Naive thymus-derived CD4-positive, alpha-beta T cell (primary cell): Measurements from ENCODE around the gene DOCK3. TPM values are rescaled to one million over a fixed set of nuclear protein-coding genes. Genes with fewer than 3 reads are reported as not detected.
"Not testable (repeated sequence)": the region's sequence is repeated elsewhere in the genome, so short reads cannot be mapped to it uniquely, and the experiment has no call there.

Experiments
- ATAC-seq: fragments of 150-1000 bp; cut with Tn5 transposase; 2 replicates; pipeline ENCODE4 v1.10.0; 2021; ENCODE audit warnings: mild to moderate bottlenecking, moderate library complexity
- CTCF ChIA-PET: fragments of 350-600 bp; sonication (Branson Sonifier 250); formaldehyde crosslinking; loops from one replicate; lab custom pipeline; 2021; ENCODE audit warnings: antibody characterized with exemption; lab: Charles Lee
- POLR2A ChIA-PET: fragments of 350-600 bp; sonication (Branson Sonifier 250); formaldehyde crosslinking; loops from one replicate; lab custom pipeline; 2021; ENCODE audit warnings: antibody characterized with exemption, inconsistent platforms; lab: Charles Lee
- DNase-seq, 9 donors: peaks; one replicate each; pipeline versions ENCODE4 v3.0.0 to v3.0.0-alpha.2; 2020 to 2022; ENCODE audit warnings: mixed read lengths in 1 of 9
- H3K27ac ChIP-seq: one replicate; pipeline ENCODE4 v1.7.0; 2013; ENCODE audit warnings: mild to moderate bottlenecking, low read depth, low read length, moderate library complexity
- H3K27me3 ChIP-seq, 2 donors: one replicate each; pipeline ENCODE4 v1.7.0; 2013; ENCODE audit warnings: low read length in 2 of 2, mild to moderate bottlenecking in 2 of 2, moderate library complexity in 2 of 2; ENCODE audit not compliant: control insufficient read depth in 2 of 2, insufficient read depth in 2 of 2
- H3K36me3 ChIP-seq, 3 experiments: 1 replicate in 2 of 3; 2 replicates in 1 of 3; pipeline ENCODE4 v1.7.0; 2013; ENCODE audit warnings: low read length in 3 of 3, mild to moderate bottlenecking in 3 of 3, moderate library complexity in 1 of 3; ENCODE audit not compliant: insufficient read depth in 3 of 3, control insufficient read depth in 2 of 3
- H3K4me1 ChIP-seq, 2 donors: one replicate each; pipeline ENCODE4 v1.7.0; 2013; ENCODE audit warnings: low read length in 2 of 2, mild to moderate bottlenecking in 2 of 2, moderate library complexity in 1 of 2; ENCODE audit not compliant: control insufficient read depth in 2 of 2, insufficient read depth in 2 of 2
- H3K4me3 ChIP-seq: 2 replicates; pipeline ENCODE4 v1.7.0; 2013; ENCODE audit warnings: mild to moderate bottlenecking, low read length
- H3K9me3 ChIP-seq, 3 experiments: 1 replicate in 2 of 3; 2 replicates in 1 of 3; pipeline ENCODE4 v1.7.0; 2013; ENCODE audit warnings: low read length in 3 of 3; ENCODE audit not compliant: control insufficient read depth in 2 of 3
- H3K27ac Mint-ChIP-seq, 9 donors: one replicate each; pipeline ENCODE4 v1.8.0; 2020 to 2022; ENCODE audit warnings: mixed read lengths in 9 of 9, mild to moderate bottlenecking in 8 of 9, moderate library complexity in 5 of 9, inconsistent platforms in 2 of 9
- H3K27me3 Mint-ChIP-seq, 5 donors: one replicate each; pipeline ENCODE4 v1.8.0; 2021 to 2022; ENCODE audit warnings: mixed read lengths in 5 of 5, mild to moderate bottlenecking in 1 of 5
- H3K36me3 Mint-ChIP-seq, 5 donors: one replicate each; pipeline ENCODE4 v1.8.0; 2020 to 2022; ENCODE audit warnings: mixed read lengths in 5 of 5, mild to moderate bottlenecking in 3 of 5, inconsistent platforms in 1 of 5
- H3K4me1 Mint-ChIP-seq, 7 donors: one replicate each; pipeline ENCODE4 v1.8.0; 2020 to 2022; ENCODE audit warnings: mixed read lengths in 7 of 7, mild to moderate bottlenecking in 3 of 7, inconsistent platforms in 1 of 7
- H3K4me3 Mint-ChIP-seq, 10 donors: one replicate each; pipeline ENCODE4 v1.8.0; 2020 to 2022; ENCODE audit warnings: mild to moderate bottlenecking in 10 of 10, mixed read lengths in 10 of 10, moderate library complexity in 6 of 10, inconsistent platforms in 2 of 10
- H3K9me3 Mint-ChIP-seq, 11 donors: one replicate each; pipeline ENCODE4 v1.8.0; 2020 to 2022; ENCODE audit warnings: mixed read lengths in 11 of 11, mild to moderate bottlenecking in 4 of 11, inconsistent platforms in 1 of 11, moderate library complexity in 1 of 11
- intact Hi-C, 2 donors: fragments of 100-400 bp; cut with micrococcal nuclease; formaldehyde crosslinking; loops; one replicate each; pipeline ENCODE4 v1.15.1; 2023
- polyA plus RNA-seq, 2 donors: library from polyadenylated mRNA; unstranded; fragments of 300-500 nt; fragmentation: Illumina TruSeq; gene quantifications; one replicate each; pipeline ENCODE4 v1.2.3, GENCODE V29; 2021
- total RNA-seq, 6 experiments: library from RNA in 5 of 6; stranded (reverse) in 5 of 6; gene quantifications; 1 replicate in 5 of 6; 2 replicates in 1 of 6; pipeline ENCODE4 v1.2.3 and lab custom pipeline; 2021 to 2026

The DOCK3 gene
- total and polyA plus RNA-seq, 7 experiments from 2014 or later = 0.19 to 2.9 (median 1.5) TPM

DNA sequence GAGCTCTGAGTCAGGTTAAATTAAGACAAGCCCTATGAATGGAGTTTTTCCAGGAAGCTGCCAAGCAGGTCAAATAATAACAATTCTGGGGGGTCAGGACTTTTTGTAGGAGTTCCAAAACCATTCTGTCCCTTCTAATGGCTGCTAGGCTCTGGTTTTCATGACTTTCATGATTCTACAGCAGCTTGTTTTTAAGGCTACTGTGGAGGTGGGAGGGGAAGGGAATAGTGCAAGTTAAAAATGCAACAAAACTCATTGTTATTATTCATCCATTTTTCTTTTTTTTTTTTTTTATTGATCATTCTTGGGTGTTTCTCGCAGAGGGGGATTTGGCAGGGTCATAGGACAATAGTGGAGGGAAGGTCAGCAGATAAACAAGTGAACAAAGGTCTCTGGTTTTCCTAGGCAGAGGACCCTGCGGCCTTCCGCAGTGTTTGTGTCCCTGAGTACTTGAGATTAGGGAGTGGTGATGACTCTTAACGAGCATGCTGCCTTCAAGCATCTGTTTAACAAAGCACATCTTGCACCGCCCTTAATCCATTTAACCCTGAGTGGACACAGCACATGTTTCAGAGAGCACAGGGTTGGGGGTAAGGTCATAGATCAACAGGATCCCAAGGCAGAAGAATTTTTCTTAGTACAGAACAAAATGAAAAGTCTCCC is 633.3 kb downstream of the DOCK3 start:
- POLR2A ChIA-PET, H3K27ac Mint-ChIP-seq, DNase-seq, H3K27me3 ChIP-seq, H3K36me3 ChIP-seq, ATAC-seq, H3K27ac ChIP-seq, intact Hi-C loops, H3K4me3 Mint-ChIP-seq, H3K9me3 ChIP-seq, H3K27me3 Mint-ChIP-seq, H3K4me1 ChIP-seq, H3K4me3 ChIP-seq: not testable (repeated sequence)
- H3K4me1 Mint-ChIP-seq = peaks cover 0 to 10% (median 1%) of the 10 kb centered on the region in 7 donors
- H3K9me3 Mint-ChIP-seq = peaks cover 3 to 26% (median 9%) of the 10 kb centered on the region in 11 donors
- CTCF ChIA-PET = interaction anchor here (0.7 to 1.0 kb wide), 2 partner anchors 10 to 11 kb away, joined by 3 read pairs; no protein-coding TSS in a partner anchor
- H3K36me3 Mint-ChIP-seq = peaks cover 3 to 21% (median 12%) of the 10 kb centered on the region in 5 donors

DNA sequence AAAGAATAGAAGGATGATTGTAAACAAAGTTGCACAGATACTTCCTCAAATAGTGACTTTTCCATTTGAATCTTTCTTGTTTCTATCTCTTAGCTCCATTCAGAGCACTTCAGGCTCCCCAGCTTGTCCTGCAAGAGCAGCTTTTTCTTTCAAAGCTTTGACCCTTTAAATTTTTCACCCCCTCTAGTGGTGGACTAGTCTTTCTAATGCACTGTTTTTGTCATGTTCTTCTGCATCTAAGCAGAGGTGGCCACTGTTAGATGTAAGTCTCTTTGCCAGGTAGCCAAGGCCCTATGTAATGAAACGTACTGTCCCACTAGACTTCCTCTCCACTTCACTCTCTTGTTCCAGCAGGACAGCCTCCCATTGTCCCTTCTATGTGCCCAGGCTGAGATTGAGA is 636.3 kb downstream of the DOCK3 start:
- CTCF ChIA-PET = interaction anchor here (0.7 to 2.7 kb wide), 6 partner anchors 8 to 695 kb away, joined by 3 to 23 read pairs (median 5); no protein-coding TSS in a partner anchor

DNA sequence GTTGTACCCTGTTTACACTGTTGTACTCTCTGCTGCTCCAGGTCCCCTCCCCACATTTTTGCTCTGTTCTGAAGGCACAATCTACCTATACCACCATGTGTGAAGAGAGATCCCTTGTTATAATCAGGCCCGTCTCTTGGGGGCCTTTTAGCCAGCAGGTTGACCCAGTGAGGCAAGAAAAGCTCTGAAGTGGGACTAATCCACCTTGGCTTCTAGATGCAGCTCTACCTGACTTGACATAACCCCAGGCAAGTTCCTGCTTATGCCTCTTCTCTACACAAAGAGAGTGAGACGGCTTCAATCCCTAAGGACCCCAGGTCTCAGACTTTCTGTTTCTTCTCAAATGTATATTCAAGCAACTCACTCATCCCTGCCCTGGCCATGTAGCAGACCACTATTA is 653.5 kb downstream of the DOCK3 start:
- Mint-ChIP-seq H3K36me3 (peaks cover 0 to 4% (median 0%) of the 10 kb centered on the region in 5 donors), H3K9me3 (peaks cover 0 to 9% (median 2%) of the 10 kb centered on the region in 11 donors), H3K4me3 (no peak overlapping the region), H3K4me1 (peaks cover 0 to 1% (median 0%) of the 10 kb centered on the region in 7 donors), H3K27me3 (peaks cover 0 to 7% (median 0%) of the 10 kb centered on the region in 5 donors), H3K27ac (no peak overlapping the region)
- Histone ChIP-seq H3K27me3 (no peaks in the 10 kb centered on the region), H3K4me3 (no peak overlapping the region), H3K27ac (no peak overlapping the region), H3K36me3 (no peaks in the 10 kb centered on the region), H3K9me3 (no peaks in the 10 kb centered on the region), H3K4me1 (no peaks in the 10 kb centered on the region)
- DNase-seq = no peak
- POLR2A ChIA-PET = no interaction called here
- CTCF ChIA-PET = no interaction called here
- ATAC-seq = no peak
- intact Hi-C loops = no loop called here

More for the DNA sequence above, 636.3 kb downstream of the DOCK3 start:
- intact Hi-C loops = loop anchor here (1.0 to 5.0 kb wide), 4 partner anchors 42 to 694 kb away; partner anchors contain the start of gene MAPKAPK3 (in 1 of the 2)
- no peak overlapping the region for H3K4me3 ChIP-seq
- peak in 7 of 9 donors; percentile 4 to 53 (median 39) for DNase-seq
- no peaks in the 10 kb centered on the region for H3K27me3 Mint-ChIP-seq
- POLR2A ChIA-PET = interaction anchor here (0.6 kb wide), 1 partner anchor 308 kb away, joined by 3 read pairs; no protein-coding TSS in a partner anchor
- ATAC-seq = peak; percentile 32
- peaks cover 0 to 4% (median 0%) of the 10 kb centered on the region in 3 experiments for H3K9me3 ChIP-seq
- H3K4me3 Mint-ChIP-seq = no peak overlapping the region
- peaks cover 0 to 15% (median 7%) of the 10 kb centered on the region in 11 donors for H3K9me3 Mint-ChIP-seq
- H3K27ac ChIP-seq = no peak overlapping the region
- H3K36me3 ChIP-seq = no peaks in the 10 kb centered on the region
- H3K4me1 Mint-ChIP-seq = peaks cover 0 to 10% (median 0%) of the 10 kb centered on the region in 7 donors
- H3K36me3 Mint-ChIP-seq = peaks cover 0 to 12% (median 6%) of the 10 kb centered on the region in 5 donors
- peaks cover 0 to 7% of the 10 kb centered on the region in 2 donors for H3K27me3 ChIP-seq
- H3K27ac Mint-ChIP-seq = no peak overlapping the region
- no peaks in the 10 kb centered on the region for H3K4me1 ChIP-seq

DNA sequence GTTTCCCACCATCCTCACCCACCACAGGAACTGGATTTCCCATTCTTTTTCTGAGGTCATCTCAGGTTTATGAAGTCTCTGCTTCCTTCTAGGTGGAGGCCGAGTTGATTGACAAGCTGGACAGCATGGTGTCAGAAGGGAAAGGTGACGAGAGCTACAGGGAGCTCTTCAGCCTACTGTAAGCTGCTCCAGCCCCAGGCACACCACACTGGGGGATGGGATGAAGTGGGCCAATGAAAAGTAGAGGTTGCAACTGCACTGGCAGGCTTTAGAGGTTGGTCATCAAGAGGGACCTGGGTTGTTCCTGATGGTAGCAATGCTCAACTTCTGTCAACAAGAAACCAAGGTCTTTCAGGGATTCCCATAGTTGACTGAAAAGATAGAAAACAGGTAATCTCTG is 655.3 kb downstream of the DOCK3 start:
- H3K36me3 ChIP-seq = no peaks in the 10 kb centered on the region
- Mint-ChIP-seq H3K9me3 (peaks cover 0 to 9% (median 0%) of the 10 kb centered on the region in 11 donors), H3K4me1 (peaks cover 0 to 1% (median 0%) of the 10 kb centered on the region in 7 donors), H3K36me3 (peaks cover 0 to 7% (median 0%) of the 10 kb centered on the region in 5 donors), H3K27me3 (peaks cover 0 to 5% (median 0%) of the 10 kb centered on the region in 5 donors), H3K27ac (no peak overlapping the region), H3K4me3 (no peak overlapping the region)
- no peaks in the 10 kb centered on the region for H3K27me3 ChIP-seq
- CTCF ChIA-PET = no interaction called here
- H3K4me1 ChIP-seq = no peaks in the 10 kb centered on the region
- DNase-seq (no peak), ATAC-seq (no peak)
- POLR2A ChIA-PET = no interaction called here
- intact Hi-C loops = no loop called here
- no peaks in the 10 kb centered on the region for H3K9me3 ChIP-seq
- H3K4me3 ChIP-seq = no peak overlapping the region
- no peak overlapping the region for H3K27ac ChIP-seq

DNA sequence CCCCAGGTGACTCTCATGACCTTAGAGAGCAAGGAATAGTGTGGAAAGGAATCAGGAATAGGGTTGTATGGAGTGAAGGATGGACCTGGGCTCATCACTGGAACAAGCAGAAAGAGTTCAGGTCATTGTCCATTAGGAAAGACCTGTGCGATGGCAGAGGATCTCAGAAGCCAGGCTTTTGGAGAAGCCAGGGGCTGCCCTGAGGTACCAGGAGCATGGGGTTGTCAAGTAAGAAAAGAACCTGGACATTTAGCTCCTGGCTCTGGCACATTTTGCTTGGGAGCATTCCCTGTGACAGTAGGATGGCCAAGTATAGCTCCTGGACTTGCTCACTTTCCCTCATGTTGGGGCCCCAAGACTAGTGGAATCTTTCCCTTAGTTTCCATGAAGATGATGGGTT is 657.4 kb downstream of the DOCK3 start:
- Histone ChIP-seq H3K4me1 (no peaks in the 10 kb centered on the region), H3K36me3 (no peaks in the 10 kb centered on the region), H3K9me3 (no peaks in the 10 kb centered on the region), H3K4me3 (no peak overlapping the region), H3K27me3 (no peaks in the 10 kb centered on the region), H3K27ac (no peak overlapping the region)
- H3K9me3 Mint-ChIP-seq = peaks cover 0 to 4% (median 0%) of the 10 kb centered on the region in 11 donors
- DNase-seq = no peak
- H3K27me3 Mint-ChIP-seq = peaks cover 0 to 5% (median 0%) of the 10 kb centered on the region in 5 donors
- no peak for ATAC-seq
- no peak overlapping the region for H3K4me3 Mint-ChIP-seq
- H3K4me1 Mint-ChIP-seq = peaks cover 0 to 1% (median 0%) of the 10 kb centered on the region in 7 donors
- CTCF ChIA-PET = no interaction called here
- H3K27ac Mint-ChIP-seq = no peak overlapping the region
- intact Hi-C loops = no loop called here
- H3K36me3 Mint-ChIP-seq = peaks cover 0 to 7% (median 0%) of the 10 kb centered on the region in 5 donors
- POLR2A ChIA-PET = no interaction called here

DNA sequence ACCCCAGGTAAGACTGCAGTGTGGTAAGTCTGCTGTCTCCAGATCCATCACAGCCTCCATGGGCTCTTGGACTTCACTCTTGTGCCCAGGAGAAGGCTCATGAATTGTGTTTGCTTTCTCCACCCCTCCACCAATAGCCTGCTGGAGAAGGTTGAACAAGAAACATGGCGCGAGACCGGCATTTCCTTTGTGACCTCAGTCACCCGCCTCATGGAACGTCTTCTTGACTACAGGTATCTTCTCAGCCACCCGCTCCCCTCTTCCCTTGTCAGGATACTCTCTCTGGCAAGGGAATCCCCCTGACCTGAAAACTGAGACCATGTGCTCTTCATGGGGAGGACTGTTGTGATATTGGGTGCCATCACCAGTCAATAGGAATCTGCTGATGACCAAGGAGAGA is 658.3 kb downstream of the DOCK3 start:
- Mint-ChIP-seq H3K36me3 (peaks cover 0 to 7% (median 0%) of the 10 kb centered on the region in 5 donors), H3K9me3 (peaks cover 0 to 4% (median 0%) of the 10 kb centered on the region in 11 donors), H3K27ac (no peak overlapping the region), H3K4me3 (no peak overlapping the region), H3K4me1 (peaks cover 0 to 1% (median 0%) of the 10 kb centered on the region in 7 donors), H3K27me3 (peaks cover 0 to 5% (median 0%) of the 10 kb centered on the region in 5 donors)
- ChIA-PET POLR2A (no interaction called here), CTCF (no interaction called here)
- no peaks in the 10 kb centered on the region for H3K9me3 ChIP-seq
- intact Hi-C loops = no loop called here
- no peak for ATAC-seq
- no peaks in the 10 kb centered on the region for H3K4me1 ChIP-seq
- no peaks in the 10 kb centered on the region for H3K27me3 ChIP-seq
- no peak for DNase-seq
- no peaks in the 10 kb centered on the region for H3K36me3 ChIP-seq
- no peak overlapping the region for H3K4me3 ChIP-seq
- no peak overlapping the region for H3K27ac ChIP-seq
